ENCODE data around the gene MTERF4.
A peak's percentile ranks its signal among the peaks of the same experiment; 100 is the strongest.

Gene MTERF4, protein sequence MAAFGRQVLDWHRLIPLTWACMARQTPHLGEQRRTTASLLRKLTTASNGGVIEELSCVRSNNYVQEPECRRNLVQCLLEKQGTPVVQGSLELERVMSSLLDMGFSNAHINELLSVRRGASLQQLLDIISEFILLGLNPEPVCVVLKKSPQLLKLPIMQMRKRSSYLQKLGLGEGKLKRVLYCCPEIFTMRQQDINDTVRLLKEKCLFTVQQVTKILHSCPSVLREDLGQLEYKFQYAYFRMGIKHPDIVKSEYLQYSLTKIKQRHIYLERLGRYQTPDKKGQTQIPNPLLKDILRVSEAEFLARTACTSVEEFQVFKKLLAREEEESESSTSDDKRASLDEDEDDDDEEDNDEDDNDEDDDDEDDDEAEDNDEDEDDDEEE

DNA sequence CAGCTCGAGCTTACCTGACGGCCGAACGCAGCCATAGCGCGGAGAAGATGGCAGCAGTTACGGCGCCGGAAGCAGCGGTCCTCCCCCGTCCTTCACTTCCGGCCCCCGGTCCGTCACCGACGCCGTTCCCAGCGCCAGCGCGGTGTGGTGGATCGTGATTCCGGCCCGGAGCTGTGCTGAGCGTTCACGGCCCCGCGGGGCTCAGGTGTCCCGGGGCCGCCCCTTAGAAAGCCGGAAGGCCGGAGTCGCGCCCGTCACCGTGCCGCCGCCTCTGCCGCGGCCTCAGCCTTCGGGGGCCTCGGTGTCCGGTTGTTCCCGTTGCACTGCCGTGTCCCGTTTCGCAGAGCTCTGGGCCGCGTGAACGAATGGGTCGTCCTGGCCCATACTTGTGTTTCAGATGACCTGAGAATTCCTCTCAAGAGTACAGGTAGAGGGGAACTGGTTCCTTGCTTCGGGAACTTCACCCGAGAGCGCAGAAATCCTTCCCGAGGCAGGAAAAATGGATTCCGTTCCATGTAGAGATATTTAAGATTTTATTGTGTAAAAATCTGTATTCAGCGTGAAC, at the start of gene MTERF4:
MTERF4 (minus strand) TSS at position 49 of the 565 bp plus-strand sequence; CDS start at position 35, 14 bp downstream.
- peak; percentile 69 for DNase-seq

DNA sequence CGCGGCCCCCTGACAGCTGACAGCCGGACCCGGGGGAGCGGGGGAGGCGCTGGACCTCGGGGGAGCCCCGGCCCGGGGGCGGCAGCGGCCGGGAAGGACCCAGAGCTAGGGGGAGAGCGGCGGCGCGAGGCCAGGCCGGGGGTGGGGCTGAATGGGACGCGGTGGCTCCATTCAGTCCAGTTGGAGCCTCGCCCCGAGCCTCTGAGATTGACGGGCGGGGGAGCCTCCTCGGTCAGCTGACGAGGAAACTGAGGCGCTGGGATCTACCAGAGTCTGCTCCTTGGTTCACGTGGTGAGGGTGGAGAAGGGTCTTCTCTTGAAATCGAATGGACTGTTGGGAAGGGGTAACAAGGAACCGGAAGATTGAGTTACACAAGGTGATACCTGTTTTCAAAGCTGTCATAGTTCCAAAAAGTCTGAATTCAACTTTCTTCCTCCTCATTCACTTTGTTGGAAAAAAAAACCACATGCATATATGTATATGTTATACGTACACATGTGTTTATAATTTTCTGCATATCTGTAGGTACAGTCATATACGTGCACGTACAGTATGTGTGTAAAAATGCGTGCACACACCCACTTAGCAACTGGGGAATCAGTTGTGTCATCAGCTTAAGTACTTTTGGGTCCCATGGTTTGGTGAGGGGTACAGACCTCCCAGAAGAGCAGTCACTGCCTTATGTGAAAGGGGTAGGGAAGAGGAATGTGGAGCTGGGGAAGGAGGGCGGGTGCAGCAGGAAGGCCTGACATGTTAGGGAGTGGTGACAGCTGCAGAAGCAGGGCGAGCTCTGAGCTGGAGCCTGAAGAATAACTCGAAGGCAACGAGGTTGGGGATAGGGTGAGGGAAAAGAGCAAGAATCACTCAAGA, 48.8 kb upstream of the MTERF4 start:
- no peak for DNase-seq

DNA sequence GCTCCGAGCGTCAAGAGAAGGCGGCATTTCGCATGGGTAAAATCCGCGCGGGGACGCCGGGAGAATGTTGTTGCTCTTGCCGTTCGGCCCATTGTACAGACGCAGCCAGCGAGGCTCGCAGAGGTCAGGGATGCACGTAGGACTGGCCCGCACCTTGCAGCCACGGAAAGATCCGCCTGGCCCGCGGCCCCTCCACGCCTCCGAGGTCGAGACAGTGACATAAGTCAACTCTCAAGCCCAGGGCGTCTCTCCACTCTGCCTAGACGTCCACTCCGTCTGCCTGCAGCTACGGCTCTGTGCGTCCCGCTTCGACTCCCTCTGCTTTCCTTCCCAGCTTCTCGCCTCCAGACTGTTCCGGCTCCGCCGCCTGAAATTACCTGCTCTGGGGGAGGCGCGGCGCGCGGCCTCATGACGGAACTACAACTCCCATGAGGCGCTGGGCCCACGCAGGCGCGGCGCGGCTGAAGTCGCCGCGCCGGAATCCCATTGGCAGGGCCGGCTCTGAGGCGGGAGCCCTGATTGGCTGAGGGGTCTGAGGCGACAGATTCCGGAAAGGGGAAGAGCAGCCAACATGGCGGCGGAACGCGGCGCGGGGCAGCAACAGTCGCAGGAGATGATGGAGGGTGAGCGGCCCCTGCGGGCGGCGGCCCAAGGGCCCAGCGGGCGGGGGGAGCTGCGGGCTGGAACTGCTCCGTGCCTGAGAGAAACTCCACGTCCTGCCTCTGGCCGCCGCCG, 48.0 kb upstream of the MTERF4 start, which contains the start of gene PPP1R7:
PPP1R7 (plus strand) TSS at position 543 of the 735 bp plus-strand sequence; CDS start at position 572, 29 bp downstream.
- peak; percentile 89 for DNase-seq

DNA sequence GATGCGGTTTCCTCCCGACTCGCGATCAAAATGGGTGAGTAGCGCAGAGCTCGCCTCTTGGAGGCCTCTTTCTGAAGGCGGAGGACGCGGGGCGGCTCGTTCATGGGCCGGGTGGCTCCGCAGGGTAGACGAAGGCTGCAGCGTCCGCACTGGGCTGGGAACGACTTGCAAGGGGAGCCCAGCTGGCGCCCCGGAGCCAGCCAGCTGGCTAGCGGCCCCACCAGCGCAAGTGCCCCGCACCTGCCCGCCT, 47.5 kb upstream of the MTERF4 start:
- no peak for DNase-seq

DNA sequence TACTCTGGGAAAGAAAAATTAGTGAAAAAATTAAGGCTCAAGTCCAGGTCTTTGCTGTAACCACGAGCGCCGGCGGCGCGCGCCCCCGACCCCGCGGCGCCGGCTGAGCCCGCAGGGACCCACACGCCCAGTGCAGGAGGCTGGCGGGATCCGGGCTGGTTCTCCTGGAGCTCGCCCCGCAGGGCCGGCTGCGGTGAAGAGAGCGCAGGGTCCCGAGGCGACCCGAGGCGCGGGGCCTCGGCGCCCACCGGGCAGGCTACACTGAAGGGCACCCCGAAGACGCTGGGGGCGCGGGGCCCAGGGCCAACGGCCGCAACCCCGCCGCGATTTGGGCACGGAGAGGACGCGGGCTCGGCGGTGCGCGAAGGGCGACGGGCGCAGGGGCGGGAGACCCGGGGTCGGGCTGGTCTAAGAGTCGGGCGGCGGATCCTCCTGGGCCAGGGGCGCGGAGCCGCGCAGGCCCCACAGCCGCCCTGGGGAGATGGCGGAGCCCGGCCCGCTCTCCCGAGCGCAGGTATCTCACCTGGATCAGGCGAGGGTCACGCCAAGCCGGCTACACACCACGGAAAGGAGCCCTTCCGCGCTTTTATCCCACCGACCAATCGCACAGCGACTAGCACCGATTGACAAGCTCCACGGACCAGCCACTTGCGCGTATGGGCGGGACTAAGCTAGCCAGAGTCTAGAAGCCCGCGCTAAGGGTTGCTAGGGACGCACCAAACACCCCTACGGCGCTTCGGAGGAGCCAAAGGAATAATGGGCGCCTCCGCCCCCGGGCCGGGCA, 47.0 kb upstream of the MTERF4 start, which contains the start of gene PASK:
PASK (minus strand) TSS at position 582 of the 784 bp plus-strand sequence. CDS start 6,440 bp downstream, outside the sequence.
- DNase-seq: peak; percentile 95

DNA sequence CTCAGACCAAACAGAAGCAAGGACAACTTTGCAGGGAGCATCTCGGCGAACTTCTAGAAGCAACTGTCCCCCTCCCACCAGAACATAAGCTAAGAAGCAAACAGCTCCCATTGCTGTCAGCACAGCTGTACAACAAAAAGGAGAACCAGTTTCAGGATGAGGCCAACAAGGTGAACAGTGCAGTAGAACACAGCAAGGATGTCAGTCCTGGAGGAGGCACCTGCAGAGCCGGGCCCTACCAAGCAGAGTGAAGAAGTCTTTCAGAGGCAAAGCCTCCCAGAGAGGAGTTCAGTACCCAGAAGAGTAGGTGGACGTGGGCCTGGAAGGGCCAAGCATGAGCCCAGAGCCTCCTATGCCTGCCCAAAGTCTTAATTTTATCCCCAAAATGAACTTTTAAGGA, 46.2 kb upstream of the MTERF4 start:
- DNase-seq: no peak

DNA sequence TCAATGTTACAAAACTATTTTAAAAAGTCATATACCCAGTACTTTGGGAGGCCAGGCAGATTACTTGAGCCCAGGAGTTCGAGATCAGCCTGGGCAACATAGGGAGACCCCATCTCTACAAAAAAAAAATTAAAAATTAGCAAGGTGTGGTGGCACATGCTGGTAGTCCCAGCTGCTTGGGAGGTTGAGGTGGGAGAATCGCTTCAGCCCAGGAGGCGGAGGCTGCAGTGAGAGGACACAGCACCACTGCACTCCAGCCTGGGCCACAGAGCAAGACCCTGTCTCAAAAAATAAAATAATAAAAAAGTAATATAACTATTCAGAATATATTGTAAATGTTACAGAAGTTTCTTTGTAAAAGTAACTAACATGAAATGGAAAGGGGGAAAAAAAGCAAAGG, 45.2 kb upstream of the MTERF4 start:
- no peak for DNase-seq

DNA sequence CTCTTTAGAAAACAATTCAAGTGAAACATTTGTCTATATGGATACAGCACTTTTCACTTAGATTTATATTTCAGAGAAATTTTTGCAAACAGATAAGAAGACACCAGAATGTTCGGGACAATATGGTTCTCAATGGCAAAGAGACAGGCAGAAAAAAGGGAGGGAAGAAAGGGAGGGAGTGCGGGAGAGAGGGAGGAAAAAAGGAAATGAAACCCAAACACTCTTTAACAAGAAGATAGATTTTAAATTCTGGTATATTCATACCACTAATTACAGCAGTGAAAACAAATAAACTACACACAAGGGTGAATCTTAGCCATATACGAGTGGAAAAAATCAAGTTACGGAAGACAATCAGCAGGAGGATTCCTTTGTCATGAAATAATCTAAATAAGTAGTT, 44.2 kb upstream of the MTERF4 start:
- no peak for DNase-seq

DNA sequence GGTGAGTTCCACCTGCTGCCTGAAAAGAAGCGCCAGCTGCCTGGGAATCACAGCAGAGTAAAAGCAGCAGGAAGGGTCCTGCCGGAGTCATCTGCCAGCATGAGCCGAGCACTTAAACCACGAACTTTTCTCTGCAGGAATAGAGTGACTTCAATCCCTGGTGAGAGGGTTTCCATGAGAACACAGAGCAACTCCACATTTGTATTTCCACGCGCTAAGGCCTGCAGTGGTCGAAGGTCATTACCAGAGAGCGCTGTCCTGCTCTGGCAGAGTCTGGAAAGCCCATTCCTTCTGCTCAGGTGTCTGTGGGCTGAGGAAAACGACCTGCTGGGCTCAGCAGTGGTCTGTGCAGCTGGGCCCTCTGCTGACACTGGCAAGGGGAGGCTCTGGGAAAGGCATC, 40.5 kb upstream of the MTERF4 start:
- no peak for DNase-seq

DNA sequence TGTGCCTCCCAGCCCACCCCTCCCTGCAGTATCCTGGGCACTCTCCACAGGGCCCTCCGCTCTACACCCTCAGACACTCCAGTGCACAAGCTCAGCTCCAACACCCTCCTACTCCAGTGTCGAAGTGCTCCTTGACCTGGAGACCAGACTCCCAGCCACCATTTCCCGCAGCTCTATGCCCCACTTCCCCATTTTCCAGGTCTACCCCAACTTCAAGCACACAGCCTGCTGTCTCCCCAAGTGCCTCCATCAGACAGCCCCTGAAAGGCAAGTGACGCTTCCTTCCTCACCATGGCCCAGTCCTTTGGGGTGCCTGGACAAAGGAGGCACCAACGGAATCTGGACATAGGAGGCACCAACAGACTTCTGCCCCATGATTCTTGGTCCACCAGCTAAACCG, 40.0 kb upstream of the MTERF4 start:
- DNase-seq: no peak

DNA sequence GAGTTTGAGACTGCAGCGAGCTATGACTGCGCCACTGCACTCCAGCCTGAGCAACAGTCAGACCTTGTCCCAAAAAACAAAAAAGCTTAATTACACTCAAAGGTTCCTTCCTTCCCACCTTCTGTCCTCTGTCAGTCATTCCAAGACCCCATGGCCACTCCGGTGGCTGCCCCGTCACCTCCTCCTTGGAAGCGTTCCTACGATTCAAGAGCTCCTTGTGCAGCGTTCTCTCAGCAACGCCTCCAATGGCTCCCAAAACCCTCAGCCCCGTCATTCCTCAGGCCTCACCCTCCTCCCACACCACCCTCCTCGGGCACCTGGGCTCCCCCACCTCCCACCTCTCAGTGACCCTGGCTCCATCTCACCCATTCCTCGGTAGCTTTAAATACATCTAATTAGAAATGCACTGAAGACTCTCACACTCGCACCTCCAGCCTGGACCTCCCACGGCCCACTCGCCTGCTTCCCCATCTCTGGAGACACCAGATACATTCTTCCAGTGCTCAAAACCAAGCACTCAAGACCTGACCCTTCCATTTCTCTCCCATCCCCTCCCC, 39.2 kb upstream of the MTERF4 start:
- DNase-seq: no peak

DNA sequence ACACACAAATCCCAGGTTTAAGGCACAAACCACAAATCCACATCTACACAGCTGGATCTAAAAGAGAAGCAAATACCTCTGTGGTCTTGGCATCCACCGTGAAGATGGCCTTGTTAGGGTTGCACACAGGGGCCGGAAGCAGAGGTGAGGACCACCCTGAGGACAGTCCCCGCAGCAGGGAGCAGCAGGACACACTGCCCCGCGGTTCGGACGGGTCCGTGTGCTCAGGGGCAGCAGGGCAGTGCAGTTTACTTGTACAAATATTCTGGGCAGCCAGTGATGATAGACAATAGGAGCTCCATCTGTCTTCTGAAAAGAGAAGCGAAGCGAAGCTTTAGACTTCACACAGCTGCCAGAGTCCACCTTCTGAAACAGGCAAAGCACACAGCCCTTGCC, 38.4 kb upstream of the MTERF4 start:
- no peak for DNase-seq

DNA sequence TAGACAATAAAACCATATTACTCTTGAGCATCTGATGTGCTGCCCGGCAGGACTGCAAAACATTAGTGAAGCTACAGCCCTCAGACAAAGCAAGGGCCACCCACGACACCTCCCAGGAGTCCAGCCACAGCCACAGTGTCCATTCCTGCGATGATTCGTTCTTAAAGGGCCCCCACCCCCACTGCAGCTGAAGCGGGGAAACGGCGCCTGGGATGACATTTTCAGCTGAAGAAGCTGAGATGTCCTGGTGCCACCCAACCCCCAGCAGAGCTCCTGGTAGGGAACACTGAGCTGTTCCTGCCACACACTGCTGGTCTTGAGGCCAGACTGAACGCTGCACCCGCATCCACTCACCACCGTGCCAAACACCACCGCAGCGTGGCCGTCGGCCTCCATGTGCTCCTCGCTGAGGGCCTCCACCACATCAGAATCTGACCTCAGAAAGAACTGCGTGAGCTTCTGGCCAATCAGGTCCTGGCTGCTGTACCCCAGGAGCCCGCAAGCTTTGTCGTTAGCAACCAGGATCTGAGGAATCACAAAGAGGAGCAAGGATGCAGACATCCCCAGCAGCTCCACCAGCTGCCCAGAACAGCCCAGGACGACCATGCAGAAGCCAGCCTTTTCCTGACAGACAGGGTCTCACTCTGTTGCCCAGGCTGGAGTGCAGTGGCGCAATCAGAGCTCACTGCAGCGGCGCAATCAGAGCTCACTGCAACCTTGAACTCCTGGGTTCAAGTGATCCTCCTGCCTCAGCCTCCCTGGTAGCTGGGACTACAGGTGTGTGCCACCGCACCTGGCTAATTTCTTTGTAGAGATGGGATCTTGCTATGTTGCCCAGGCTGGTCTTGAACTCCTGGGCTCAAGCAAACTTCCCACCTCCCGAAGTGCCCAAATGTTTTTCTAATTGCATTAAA, 37.7 kb upstream of the MTERF4 start:
- DNase-seq: no peak

DNA sequence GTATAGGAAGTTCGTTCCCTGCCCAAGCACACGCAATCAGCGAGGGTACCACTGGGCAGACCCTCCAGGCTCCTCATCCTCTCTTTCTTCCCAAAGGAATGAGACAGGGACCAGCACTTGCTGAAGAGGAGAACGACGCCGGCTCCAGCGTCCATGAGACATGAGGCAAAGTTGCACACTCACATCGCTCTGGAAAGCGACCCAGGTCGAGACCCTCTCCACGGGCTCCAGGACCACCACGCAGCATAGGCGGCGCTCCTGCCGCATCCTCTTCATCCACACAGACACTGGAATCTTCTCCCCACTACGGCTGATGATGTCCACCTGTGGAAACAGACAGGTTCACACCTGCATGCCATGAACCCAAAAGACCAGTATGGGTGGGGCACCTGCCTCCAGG, 36.4 kb upstream of the MTERF4 start:
- no peak for DNase-seq

DNA sequence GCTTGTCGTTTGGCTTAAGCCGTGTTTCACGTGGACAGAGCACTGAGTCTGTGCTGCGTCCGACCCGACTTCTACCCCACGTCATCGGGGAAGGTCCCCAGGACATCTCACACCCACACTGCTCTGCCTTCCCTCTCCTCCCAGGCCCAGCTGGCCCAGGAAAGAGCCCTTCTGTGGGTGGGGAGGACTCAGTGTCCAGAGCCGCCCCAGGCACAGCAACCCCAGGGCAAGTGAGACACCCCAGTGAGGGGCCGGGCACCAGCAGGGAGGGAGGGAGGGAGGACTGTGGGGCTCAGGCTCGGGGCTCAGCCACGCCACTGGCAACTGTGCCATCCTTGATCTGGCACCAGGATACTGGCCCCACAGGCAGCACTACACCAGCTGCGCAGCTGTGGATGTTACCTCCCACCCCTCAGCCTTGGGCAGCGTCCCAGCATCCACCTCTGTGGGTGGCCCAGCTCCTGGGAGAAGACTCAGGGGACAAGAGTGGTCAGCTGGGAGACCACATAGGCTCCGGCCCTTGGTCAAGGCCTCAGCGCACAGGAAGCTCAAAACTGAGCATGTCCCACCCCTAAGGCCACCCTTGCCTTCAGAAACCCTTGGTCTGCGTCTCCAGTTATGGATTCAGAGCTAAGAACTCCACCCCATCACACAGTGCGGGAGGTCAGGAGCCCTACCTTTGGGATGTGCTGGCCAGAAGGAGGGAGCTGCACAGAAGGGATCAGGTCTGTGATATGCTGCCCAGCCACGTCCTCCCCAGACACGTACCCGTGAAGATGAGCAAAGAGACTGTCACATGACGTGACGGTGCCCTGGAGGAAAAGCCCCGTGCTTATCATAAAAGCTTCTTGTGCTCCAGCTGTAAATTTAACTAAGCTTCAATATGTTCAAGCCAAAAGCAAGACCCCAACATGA, 35.4 kb upstream of the MTERF4 start:
- DNase-seq: no peak

DNA sequence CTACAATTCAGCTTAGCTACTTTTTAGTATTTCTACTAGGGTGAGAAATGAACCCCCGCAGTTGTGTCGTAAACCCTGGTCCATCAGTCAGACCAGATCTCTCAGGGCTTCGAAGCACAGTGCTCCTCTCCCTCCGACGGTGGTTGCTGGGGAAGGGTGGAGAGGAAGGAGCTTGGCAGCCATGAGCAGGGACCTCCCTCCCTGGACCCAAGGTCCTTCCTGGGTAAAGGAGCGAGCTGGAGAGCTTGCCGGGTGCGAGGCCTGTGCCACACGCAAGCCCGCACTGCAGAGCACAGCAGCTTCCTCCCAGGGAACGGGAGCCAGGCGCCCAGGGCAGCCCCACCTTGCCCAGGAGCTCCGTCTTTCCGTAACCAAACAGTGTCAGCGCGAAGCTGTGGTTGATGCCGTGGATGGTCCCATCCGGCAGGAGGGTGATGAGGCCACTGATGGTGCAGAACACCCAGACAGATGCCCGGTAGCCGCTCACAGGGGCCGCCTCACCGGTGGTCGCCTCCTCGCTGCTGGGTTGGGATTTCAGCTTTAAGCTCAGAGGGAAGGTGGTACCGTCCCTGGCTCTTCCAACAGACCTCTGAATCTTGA, 34.7 kb upstream of the MTERF4 start:
- DNase-seq: no peak

DNA sequence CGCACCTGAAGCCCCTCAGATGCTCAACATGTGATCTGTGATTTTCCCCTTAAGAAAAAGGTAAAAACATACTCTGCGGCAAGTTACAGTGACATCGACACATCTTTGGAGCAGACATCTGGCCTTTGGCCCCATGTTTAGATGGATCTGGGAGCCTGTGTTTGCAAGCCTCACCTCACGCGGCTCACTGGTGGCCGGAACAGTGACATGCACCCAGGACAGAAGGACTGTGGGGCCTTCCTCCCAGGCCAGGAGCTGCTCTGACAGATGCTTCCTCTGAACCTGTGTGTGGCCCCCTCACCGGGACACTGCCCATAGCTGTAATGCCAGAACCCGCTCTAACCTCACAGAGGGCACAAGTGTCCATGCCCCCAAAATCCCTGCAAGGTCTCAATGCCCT, 34.1 kb upstream of the MTERF4 start:
- DNase-seq: no peak

DNA sequence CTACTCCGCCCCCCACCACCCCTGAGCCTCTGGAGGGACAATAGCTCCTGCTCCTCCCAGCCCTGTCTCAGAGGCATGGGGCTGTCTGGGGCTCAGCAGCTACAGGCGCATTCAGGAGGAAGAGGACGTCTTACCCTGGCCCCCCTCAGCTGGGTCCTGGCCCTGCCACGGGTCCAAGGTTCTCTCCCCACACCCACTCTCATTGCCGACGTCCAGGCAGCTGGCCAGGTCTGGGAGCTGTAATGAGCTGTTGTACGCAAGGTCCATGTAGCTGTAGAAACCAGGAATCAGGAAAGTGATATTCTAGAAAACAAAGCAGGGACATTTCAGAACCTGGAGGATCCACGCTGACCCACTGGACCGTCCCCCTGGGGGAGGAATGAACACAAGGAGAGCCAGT, 33.6 kb upstream of the MTERF4 start:
- no peak for DNase-seq

DNA sequence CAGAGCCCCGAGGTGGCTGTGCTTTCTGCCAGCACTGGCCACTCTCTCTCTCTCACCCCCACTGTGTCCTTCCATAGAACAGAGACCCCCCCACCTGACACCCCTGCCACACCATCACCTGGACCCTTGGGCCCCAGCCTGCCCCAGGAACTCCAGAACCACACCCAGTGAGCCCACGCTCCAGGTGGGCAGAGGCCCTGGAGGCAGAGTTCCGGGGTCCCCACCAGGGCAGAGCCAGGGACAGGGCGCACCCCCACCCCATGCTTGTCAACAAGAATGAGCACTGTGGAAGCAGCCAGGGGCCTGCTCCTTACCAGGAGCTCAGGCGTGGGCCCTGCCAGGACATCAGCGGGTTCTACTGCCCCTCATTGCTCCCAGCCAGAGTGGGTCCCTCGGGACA, 32.6 kb upstream of the MTERF4 start:
- no peak for DNase-seq
